Limb (tissue), 2 donors: ENCODE data around the gene MAJIN.

Experiments
- DNase-seq, 2 donors: peaks; one replicate each; pipeline ENCODE4 v3.0.0-alpha.2; 2016; ENCODE audit errors: extremely low spot score in 2 of 2

Gene MAJIN

GRCh38 chr11:64933213-64933934 is 38.5 kb downstream of the MAJIN start:
- no peak for DNase-seq

- no peak for DNase-seq
Observed at GRCh38 chr11:64932324-64932723, 39.6 kb downstream of the MAJIN start.

- no peak for DNase-seq
Observed at GRCh38 chr11:64931290-64931689, 40.6 kb downstream of the MAJIN start.

GRCh38 chr11:64930340-64930739 is 41.6 kb downstream of the MAJIN start:
- DNase-seq: no peak

- DNase-seq: no peak
Observed at GRCh38 chr11:64929625-64930024, 42.3 kb downstream of the MAJIN start.

GRCh38 chr11:64928957-64929356 is 43.0 kb downstream of the MAJIN start:
- no peak for DNase-seq

- no peak for DNase-seq
Observed at GRCh38 chr11:64926689-64927088, 45.2 kb downstream of the MAJIN start.

GRCh38 chr11:64925536-64926436 is 46.1 kb downstream of the MAJIN start:
- no peak for DNase-seq

- no peak for DNase-seq
Observed at GRCh38 chr11:64924910-64925284, 47.0 kb downstream of the MAJIN start.

- DNase-seq: peak; percentile 93 to 94
Observed at GRCh38 chr11:64923944-64924909, 47.7 kb downstream of the MAJIN start, which contains the start of gene PPP2R5B. PPP2R5B (plus strand) TSS chr11:64924689; CDS start chr11:64925735, 1,046 bp downstream.

GRCh38 chr11:64923151-64923661 is 48.7 kb downstream of the MAJIN start:
- DNase-seq: no peak

GRCh38 chr11:64921384-64921783 is 50.5 kb downstream of the MAJIN start:
- no peak for DNase-seq

- DNase-seq: no peak
Observed at GRCh38 chr11:64920124-64920523, 51.8 kb downstream of the MAJIN start.

- DNase-seq: no peak
Observed at GRCh38 chr11:64919627-64920026, 52.3 kb downstream of the MAJIN start.

- no peak for DNase-seq
Observed at GRCh38 chr11:64918017-64918416, 53.9 kb downstream of the MAJIN start.

GRCh38 chr11:64917663-64917995 is 54.3 kb downstream of the MAJIN start:
- DNase-seq: no peak

- peak; percentile 98 to 100 for DNase-seq
Observed at GRCh38 chr11:64916775-64917662, 54.9 kb downstream of the MAJIN start, which contains the start of gene ATG2A. ATG2A (minus strand) TSS chr11:64917209; CDS start chr11:64917135, 74 bp downstream.

- no peak for DNase-seq
Observed at GRCh38 chr11:64916040-64916774, 55.7 kb downstream of the MAJIN start.

GRCh38 chr11:64915376-64915887 is 56.5 kb downstream of the MAJIN start:
- DNase-seq: no peak
